ENCODE measurements around the gene AMH. TPM values are rescaled to one million over a fixed set of nuclear protein-coding genes. Genes with fewer than 3 reads are reported as not detected.

AMH gene
- total RNA-seq, 2 donors from 2014 or later: 0.50 to 2.7 TPM

- Mint-ChIP-seq H3K27ac (peak overlapping the region; percentile 83), H3K36me3 (ENCODE audit: low read depth) (no peaks in the 10 kb centered on the region)
Measured at GRCh38 chr19:2233601-2234280, 15.4 kb upstream of the AMH start.

GRCh38 chr19:2234996-2235380, 14.1 kb upstream of the AMH start:
- Mint-ChIP-seq H3K4me1 (peaks cover 43% of the 10 kb centered on the region), H3K4me3 (peak overlapping the region; percentile 92), H3K36me3 (ENCODE audit: low read depth) (no peaks in the 10 kb centered on the region), H3K27ac (peak overlapping the region; percentile 83), H3K27me3 (no peaks in the 10 kb centered on the region)
- DNase-seq (no peak), ATAC-seq (no peak)
- H3K9me3 ChIP-seq (ENCODE audit: control insufficient read depth, low read length, poor library complexity, severe bottlenecking): no peaks in the 10 kb centered on the region

More at GRCh38 chr19:2233601-2234280, 15.4 kb upstream of the AMH start:
- DNase-seq: no peak
- ATAC-seq: no peak
- H3K9me3 ChIP-seq (ENCODE audit: control insufficient read depth, low read length, poor library complexity, severe bottlenecking): no peaks in the 10 kb centered on the region
- Mint-ChIP-seq H3K4me3 (peak overlapping the region; percentile 92), H3K4me1 (peaks cover 37% of the 10 kb centered on the region), H3K27me3 (no peaks in the 10 kb centered on the region)

GRCh38 chr19:2235381-2236063, 13.6 kb upstream of the AMH start:
- no peaks in the 10 kb centered on the region for H3K27me3 Mint-ChIP-seq
- no peak for DNase-seq
- H3K27ac Mint-ChIP-seq: peak overlapping the region; percentile 91
- peak overlapping the region; percentile 96 for H3K4me3 Mint-ChIP-seq
- no peak for ATAC-seq
- H3K9me3 ChIP-seq (ENCODE audit: control insufficient read depth, low read length, poor library complexity, severe bottlenecking): no peaks in the 10 kb centered on the region
- peaks cover 46% of the 10 kb centered on the region for H3K4me1 Mint-ChIP-seq
- H3K36me3 Mint-ChIP-seq (ENCODE audit: low read depth): no peaks in the 10 kb centered on the region

DNA sequence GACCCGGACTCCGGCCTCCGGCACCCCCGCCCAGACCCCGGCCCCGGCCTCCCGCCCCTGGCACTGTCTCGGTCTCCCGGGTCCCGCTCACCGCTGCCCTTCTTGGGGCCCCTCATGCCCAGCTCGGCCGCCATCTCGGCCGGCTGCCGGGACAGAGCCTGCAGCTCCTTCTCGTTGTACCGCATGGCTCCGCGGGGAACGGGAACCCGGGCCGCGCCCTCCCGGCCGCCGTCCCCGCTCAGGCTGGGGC, 13.1 kb upstream of the AMH start:
- Mint-ChIP-seq H3K4me1 (peaks cover 51% of the 10 kb centered on the region), H3K36me3 (ENCODE audit: low read depth) (no peaks in the 10 kb centered on the region), H3K27ac (peak overlapping the region; percentile 91), H3K4me3 (peak overlapping the region; percentile 96), H3K27me3 (no peaks in the 10 kb centered on the region)
- no peaks in the 10 kb centered on the region for H3K9me3 ChIP-seq (ENCODE audit: control insufficient read depth, low read length, poor library complexity, severe bottlenecking)
- no peak for ATAC-seq
- DNase-seq: no peak

DNA sequence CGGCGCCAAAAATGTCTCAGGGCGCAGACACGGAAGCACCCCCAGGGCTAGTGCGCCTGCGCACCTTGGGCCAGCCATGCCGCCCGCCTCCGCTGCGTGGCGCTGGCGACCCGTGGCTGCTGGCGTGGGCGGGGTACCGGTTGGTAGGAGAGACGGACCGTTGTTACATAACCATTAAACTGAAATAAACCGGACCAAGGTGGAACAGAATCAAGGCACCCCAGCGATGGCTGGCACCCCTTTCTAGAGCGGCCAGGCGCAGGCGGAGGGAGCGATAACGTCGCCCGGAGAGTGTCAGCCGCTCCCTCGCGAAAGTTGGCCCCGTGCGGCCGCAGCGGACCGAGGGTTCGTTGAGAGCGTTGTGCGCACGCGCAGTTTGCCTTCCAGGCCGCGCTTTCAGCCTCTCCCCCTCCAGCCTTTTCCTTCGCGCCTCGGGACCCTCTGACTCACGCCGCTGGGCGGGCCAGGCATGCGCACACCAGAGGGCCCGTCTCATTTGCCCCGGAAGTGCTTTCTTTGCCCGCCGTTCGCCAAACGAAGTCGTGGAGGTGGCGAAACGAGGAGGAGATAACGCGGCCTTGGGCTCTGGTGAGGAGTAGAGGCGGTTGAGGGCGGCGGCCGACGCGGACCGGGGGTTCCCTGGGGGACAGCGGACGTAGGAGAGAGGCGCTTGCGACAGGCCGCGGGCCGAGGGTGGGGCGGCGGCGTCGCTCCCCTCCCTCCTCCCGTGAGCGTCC, 12.6 kb upstream of the AMH start, which contains the start of the genes PLEKHJ1 and SF3A2:
TSS of gene PLEKHJ1 (minus strand) at position 16 of the 737 bp plus-strand sequence. CDS start 81 bp downstream, outside the sequence.
TSS of gene SF3A2 (plus strand) at position 511 of the 737 bp plus-strand sequence. CDS start 6,595 bp downstream, outside the sequence.
- peak; percentile 82 for ATAC-seq
- Mint-ChIP-seq H3K36me3 (ENCODE audit: low read depth) (no peaks in the 10 kb centered on the region), H3K27ac (peak within 1 kb of the TSS; percentile 91), H3K4me1 (peaks cover 56% of the 10 kb centered on the region), H3K27me3 (no peaks in the 10 kb centered on the region), H3K4me3 (peak within 1 kb of the TSS; percentile 96)
- no peaks in the 10 kb centered on the region for H3K9me3 ChIP-seq (ENCODE audit: control insufficient read depth, low read length, poor library complexity, severe bottlenecking)
- peak; percentile 96 to 100 (median 97) for DNase-seq

GRCh38 chr19:2237051-2237868, 11.9 kb upstream of the AMH start:
- H3K27me3 Mint-ChIP-seq: no peaks in the 10 kb centered on the region

DNA sequence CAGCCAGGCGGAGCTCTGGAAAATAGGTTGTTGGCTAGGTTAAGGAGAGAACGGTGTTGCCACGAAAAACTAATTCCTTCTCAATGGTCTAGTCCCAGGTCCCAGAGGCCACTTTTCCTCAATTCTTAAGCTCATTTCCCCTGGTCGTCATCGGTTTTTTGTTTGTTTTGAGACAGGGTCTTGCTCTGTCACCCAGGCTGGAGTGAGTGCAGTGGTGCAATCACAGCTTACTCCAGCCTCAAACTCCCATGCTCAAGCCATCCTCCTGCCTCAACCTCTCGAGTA, 11.3 kb upstream of the AMH start:
- Mint-ChIP-seq H3K36me3 (ENCODE audit: low read depth) (peaks cover 2% of the 10 kb centered on the region), H3K4me1 (peaks cover 63% of the 10 kb centered on the region), H3K27ac (peak overlapping the region; percentile 91), H3K27me3 (no peaks in the 10 kb centered on the region), H3K4me3 (peak overlapping the region; percentile 96)
- H3K9me3 ChIP-seq (ENCODE audit: control insufficient read depth, low read length, poor library complexity, severe bottlenecking): no peaks in the 10 kb centered on the region
- ATAC-seq (no peak), DNase-seq (no peak)

More at GRCh38 chr19:2237051-2237868, 11.9 kb upstream of the AMH start:
- Mint-ChIP-seq H3K27ac (peak overlapping the region; percentile 91), H3K4me3 (peak overlapping the region; percentile 96), H3K4me1 (peaks cover 61% of the 10 kb centered on the region), H3K36me3 (ENCODE audit: low read depth) (no peaks in the 10 kb centered on the region)
- no peaks in the 10 kb centered on the region for H3K9me3 ChIP-seq (ENCODE audit: control insufficient read depth, low read length, poor library complexity, severe bottlenecking)
- no peak for DNase-seq
- no peak for ATAC-seq

DNA sequence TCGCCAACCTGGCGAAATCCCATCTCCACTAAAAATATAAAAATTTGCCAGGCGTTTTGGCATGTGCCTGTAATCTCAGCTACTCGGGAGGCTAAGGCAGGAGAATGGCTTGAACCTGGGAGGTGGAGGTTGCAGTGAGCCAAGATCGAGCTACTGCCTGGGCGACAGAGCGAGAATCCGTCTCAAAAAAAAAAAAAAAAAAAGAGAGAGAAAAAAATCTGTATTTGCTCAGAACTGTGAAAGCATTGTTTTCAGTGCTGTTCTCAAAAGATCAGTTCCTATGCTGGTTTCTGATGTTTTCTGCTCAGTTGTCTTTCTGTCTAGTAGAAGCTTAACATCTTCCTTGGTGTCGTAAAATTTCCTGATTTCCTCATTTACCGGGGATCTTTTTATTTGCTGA, 9.9 kb upstream of the AMH start:
- peak overlapping the region; percentile 91 for H3K27ac Mint-ChIP-seq
- no peak for DNase-seq
- H3K36me3 Mint-ChIP-seq (ENCODE audit: low read depth): peaks cover 2% of the 10 kb centered on the region
- no peaks in the 10 kb centered on the region for H3K27me3 Mint-ChIP-seq
- H3K4me3 Mint-ChIP-seq: peak overlapping the region; percentile 96
- no peak for ATAC-seq
- H3K9me3 ChIP-seq (ENCODE audit: control insufficient read depth, low read length, poor library complexity, severe bottlenecking): no peaks in the 10 kb centered on the region
- H3K4me1 Mint-ChIP-seq: peaks cover 63% of the 10 kb centered on the region

- H3K36me3 Mint-ChIP-seq (ENCODE audit: low read depth): peaks cover 2% of the 10 kb centered on the region
- peaks cover 57% of the 10 kb centered on the region for H3K4me1 Mint-ChIP-seq
- peak overlapping the region; percentile 91 for H3K27ac Mint-ChIP-seq
- peak overlapping the region; percentile 96 for H3K4me3 Mint-ChIP-seq
- H3K27me3 Mint-ChIP-seq: no peaks in the 10 kb centered on the region
- no peaks in the 10 kb centered on the region for H3K9me3 ChIP-seq (ENCODE audit: control insufficient read depth, low read length, poor library complexity, severe bottlenecking)
- no peak for DNase-seq
- peak; percentile 12 for ATAC-seq
Measured at GRCh38 chr19:2239771-2240770, 9.1 kb upstream of the AMH start.

- Mint-ChIP-seq H3K27me3 (no peaks in the 10 kb centered on the region), H3K36me3 (ENCODE audit: low read depth) (peaks cover 5% of the 10 kb centered on the region), H3K27ac (peak overlapping the region; percentile 91), H3K4me1 (peaks cover 53% of the 10 kb centered on the region), H3K4me3 (peak overlapping the region; percentile 96)
- no peak for ATAC-seq
- H3K9me3 ChIP-seq (ENCODE audit: control insufficient read depth, low read length, poor library complexity, severe bottlenecking): no peaks in the 10 kb centered on the region
- DNase-seq: no peak
Measured at GRCh38 chr19:2240881-2241760, 8.0 kb upstream of the AMH start.

DNA sequence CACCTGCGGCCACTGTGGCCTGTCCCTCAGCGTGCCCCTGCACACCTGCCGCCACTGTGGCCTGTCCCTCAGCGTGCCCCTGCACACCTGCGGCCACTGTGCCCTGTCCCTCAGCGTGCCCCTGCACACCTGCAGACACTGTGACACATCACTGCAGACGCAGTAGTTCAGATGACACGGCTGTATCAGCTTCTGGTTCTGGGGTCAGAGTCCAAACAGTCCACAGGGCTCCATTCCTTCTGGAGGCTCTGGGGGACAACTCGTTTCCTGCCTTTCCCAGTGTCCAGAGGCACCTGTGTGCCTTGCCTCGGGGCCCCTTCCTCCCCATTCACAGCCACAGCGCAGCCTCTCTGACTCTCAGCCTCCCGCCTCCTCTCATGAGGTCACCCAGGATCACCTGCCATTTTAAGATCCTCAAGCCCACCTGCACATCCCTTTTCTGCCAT, 7.0 kb upstream of the AMH start:
- Mint-ChIP-seq H3K4me3 (peak overlapping the region; percentile 67), H3K4me1 (peaks cover 47% of the 10 kb centered on the region), H3K27ac (no peak overlapping the region)

More for the DNA sequence above, 7.0 kb upstream of the AMH start:
- ATAC-seq (no peak), DNase-seq (no peak)
- no peaks in the 10 kb centered on the region for H3K27me3 Mint-ChIP-seq
- peaks cover 5% of the 10 kb centered on the region for H3K36me3 Mint-ChIP-seq (ENCODE audit: low read depth)
- no peaks in the 10 kb centered on the region for H3K9me3 ChIP-seq (ENCODE audit: control insufficient read depth, low read length, poor library complexity, severe bottlenecking)
